HepG2 (cell line): ENCODE results near the gene OSGIN1. TPM values are rescaled to one million over a fixed set of nuclear protein-coding genes. Genes with fewer than 3 reads are reported as not detected.
A peak's percentile ranks its signal among the peaks of the same experiment; 100 is the strongest.

ENCODE experiments used
- AHDC1 ChIP-seq: sonication (generic); formaldehyde crosslinking; IDR thresholded peaks from 2 replicates; pipeline ENCODE4 v1.5.1; 2020; ENCODE audit warnings: mild to moderate bottlenecking, missing genetic modification reagents, borderline replicate concordance
- KMT2B ChIP-seq: IDR thresholded peaks from 2 replicates; pipeline ENCODE4 v1.6.1; 2016; ENCODE audit warnings: missing genetic modification reagents, missing compliant biosample characterization
- SNAPC4 ChIP-seq: sonication (generic); formaldehyde crosslinking; IDR thresholded peaks from 2 replicates; pipeline ENCODE4 v1.4.0; 2020; ENCODE audit warnings: mild to moderate bottlenecking, missing genetic modification reagents
- SOX13 ChIP-seq, 3 experiments: fragments of 450-650 bp in 1 of 3; sonication (generic) in 1 of 3; formaldehyde crosslinking in 1 of 3; IDR thresholded peaks in 2 of 3; conservative IDR thresholded peaks in 1 of 3; 2 replicates each; pipeline versions ENCODE4 v1.5.0 to v1.6.1; 2016 to 2020; ENCODE audit warnings: antibody characterized with exemption in 1 of 3, mild to moderate bottlenecking in 1 of 3, missing compliant biosample characterization in 1 of 3, missing genetic modification reagents in 1 of 3, moderate library complexity in 1 of 3
- ZNF225 ChIP-seq: sonication (generic); formaldehyde crosslinking; IDR thresholded peaks from 2 replicates; pipeline ENCODE4 v1.4.0; 2020; ENCODE audit warnings: mild to moderate bottlenecking, missing genetic modification reagents
- ZNF704 ChIP-seq: sonication (generic); formaldehyde crosslinking; IDR thresholded peaks from 2 replicates; pipeline ENCODE4 v1.8.1; 2023; ENCODE audit warnings: mild to moderate bottlenecking, inconsistent platforms, moderate library complexity, missing genetic modification reagents, borderline replicate concordance
- polyA plus RNA-seq, 8 experiments: library from polyadenylated mRNA; depleted of rRNA in 3 of 8; stranded (reverse) in 7 of 8; unstranded in 1 of 8; fragments of >200 nt; fragmentation: Illumina TruSeq in 4 of 8; extraction: Trizol in 4 of 8; gene quantifications; 2 replicates each; pipeline versions ENCODE4 v1.2.1 to v1.2.3, GENCODE V29; 2011 to 2016; ENCODE audit warnings: low read depth in 4 of 8, missing spikeins in 1 of 8, mixed read lengths in 1 of 8; ENCODE audit not compliant: insufficient read depth in 1 of 8
- total RNA-seq, 5 experiments: library from RNA; depleted of rRNA; stranded (reverse); fragments of >200 nt; fragmentation: Illumina TruSeq; extraction: Trizol; gene quantifications; 2 replicates each; pipeline ENCODE4 v1.2.3, GENCODE V29; 2016; ENCODE audit warnings: low read depth in 1 of 5

The OSGIN1 gene
- total and polyA plus RNA-seq, 2 of the 13 experiments (the other 11 are each of a cell fraction or from before 2014, with no cell fraction given): 20.5 to 27.1 TPM

- TF ChIP-seq ZNF704 (CRISPR knock-in tag): peak; percentile 95; the same call in 1 of the 2 replicates
- peak; percentile 10 for TF ChIP-seq SOX13 (IDR thresholded peaks at IDR 0.05)
- peak in 1 of 2 experiments; percentile 67; a peak in 1 of 4 replicates for TF ChIP-seq SOX13 (CRISPR knock-in tag; conservative IDR thresholded peaks at IDR 0.05 in 1 of 2, IDR thresholded peaks at IDR 0.05 in 1 of 2)
- no peak for TF ChIP-seq ZNF225 (CRISPR knock-in tag)
- peak; percentile 1; the same call in 1 of the 2 replicates for TF ChIP-seq AHDC1 (CRISPR knock-in tag)
- TF ChIP-seq KMT2B (CRISPR knock-in tag): no peak
- no peak; the same call in none of the 2 replicates for TF ChIP-seq SNAPC4 (CRISPR knock-in tag)
Measured at GRCh38 chr16:83952940-83953795, at the start of gene OSGIN1 (continued).
